ENCODE results near the gene MADD.

MADD gene

GRCh38 chr11:47269829-47270305 lies at the start of gene MADD:
Gene MADD, plus strand, starts transcription at chr11:47270133.
- peak; percentile 85 for DNase-seq (ENCODE audit: low read depth)

GRCh38 chr11:47220401-47220821 lies 49.5 kb upstream of the MADD start:
- DNase-seq (ENCODE audit: low read depth): peak; percentile 81

- no peak for DNase-seq (ENCODE audit: low read depth)
These were observed 47.2 kb upstream of the MADD start for GRCh38 chr11:47222696-47223095.

GRCh38 chr11:47225552-47226400 lies 44.2 kb upstream of the MADD start:
- DNase-seq (ENCODE audit: low read depth): peak; percentile 70

- DNase-seq (ENCODE audit: low read depth): no peak
These were observed 40.8 kb upstream of the MADD start for GRCh38 chr11:47229161-47229560.

- no peak for DNase-seq (ENCODE audit: low read depth)
These were observed 36.9 kb upstream of the MADD start for GRCh38 chr11:47233051-47233450.

- DNase-seq (ENCODE audit: low read depth): peak; percentile 76
These were observed 35.8 kb upstream of the MADD start for GRCh38 chr11:47233989-47234668.

- no peak for DNase-seq (ENCODE audit: low read depth)
These were observed 35.2 kb upstream of the MADD start for GRCh38 chr11:47234669-47235100.

GRCh38 chr11:47235163-47235562 lies 34.8 kb upstream of the MADD start:
- DNase-seq (ENCODE audit: low read depth): no peak

- peak; percentile 83 for DNase-seq (ENCODE audit: low read depth)
These were observed 33.5 kb upstream of the MADD start for GRCh38 chr11:47236482-47236881.

- DNase-seq (ENCODE audit: low read depth): no peak
These were observed 30.1 kb upstream of the MADD start for GRCh38 chr11:47239852-47240251.

GRCh38 chr11:47241841-47242301 lies 28.1 kb upstream of the MADD start:
- no peak for DNase-seq (ENCODE audit: low read depth)

- no peak for DNase-seq (ENCODE audit: low read depth)
These were observed 27.2 kb upstream of the MADD start for GRCh38 chr11:47242596-47243192.

GRCh38 chr11:47243454-47243853 lies 26.5 kb upstream of the MADD start:
- no peak for DNase-seq (ENCODE audit: low read depth)

GRCh38 chr11:47244448-47245350 lies 25.2 kb upstream of the MADD start:
- DNase-seq (ENCODE audit: low read depth): no peak

- no peak for DNase-seq (ENCODE audit: low read depth)
These were observed 24.1 kb upstream of the MADD start for GRCh38 chr11:47245611-47246357.

- DNase-seq (ENCODE audit: low read depth): no peak
These were observed 22.4 kb upstream of the MADD start for GRCh38 chr11:47247502-47247901.

- peak; percentile 50 for DNase-seq (ENCODE audit: low read depth)
These were observed 21.6 kb upstream of the MADD start for GRCh38 chr11:47248304-47248663.

- peak; percentile 91 for DNase-seq (ENCODE audit: low read depth)
These were observed 21.1 kb upstream of the MADD start, which contains the start of gene ACP2 for GRCh38 chr11:47248664-47249377. Gene ACP2, minus strand, starts transcription at chr11:47248814. Its CDS starts 25 bp downstream, at chr11:47248789.

GRCh38 chr11:47249378-47249715 lies 20.6 kb upstream of the MADD start:
- no peak for DNase-seq (ENCODE audit: low read depth)

All from iris pigment epithelial cell (primary cell).